Liver (tissue), 9 donors: ENCODE data around the gene INSR. TPM values are rescaled to one million over a fixed set of nuclear protein-coding genes. Genes with fewer than 3 reads are reported as not detected.

Source experiments
- DNase-seq: peaks from one replicate; pipeline ENCODE4 v3.0.0-alpha.2; 2017; ENCODE audit warnings: low spot score
- H3K27ac ChIP-seq, 2 donors: one replicate each; pipeline ENCODE4 v1.7.0; 2013; ENCODE audit warnings: inconsistent platforms in 2 of 2, low read length in 2 of 2, control low read depth in 1 of 2, low read depth in 1 of 2, mild to moderate bottlenecking in 1 of 2
- H3K27me3 ChIP-seq, 4 donors: one replicate each; pipeline versions ENCODE4 v1.6.1 to v1.7.0; 2013; ENCODE audit warnings: low read length in 3 of 4, inconsistent platforms in 1 of 4, mild to moderate bottlenecking in 1 of 4, moderate library complexity in 1 of 4; ENCODE audit not compliant: control insufficient read depth in 4 of 4, insufficient read depth in 4 of 4
- H3K36me3 ChIP-seq, 4 donors: one replicate each; pipeline versions ENCODE4 v1.6.1 to v1.7.0; 2013; ENCODE audit warnings: low read length in 3 of 4, mild to moderate bottlenecking in 3 of 4, low read depth in 1 of 4, moderate library complexity in 1 of 4; ENCODE audit not compliant: control insufficient read depth in 4 of 4, insufficient read depth in 3 of 4
- H3K4me1 ChIP-seq, 4 donors: one replicate each; pipeline versions ENCODE4 v1.6.1 to v1.7.0; 2013; ENCODE audit warnings: low read length in 3 of 4, mild to moderate bottlenecking in 3 of 4, moderate library complexity in 1 of 4; ENCODE audit not compliant: control insufficient read depth in 4 of 4, insufficient read depth in 4 of 4
- H3K4me3 ChIP-seq, 3 donors: one replicate each; pipeline versions ENCODE4 v1.6.1 to v1.7.0; 2013; ENCODE audit warnings: low read length in 3 of 3, control low read depth in 1 of 3, low read depth in 1 of 3, mild to moderate bottlenecking in 1 of 3
- H3K9ac ChIP-seq, 2 donors: one replicate each; pipeline ENCODE4 v1.7.0; 2013; ENCODE audit warnings: low read length in 2 of 2, mild to moderate bottlenecking in 2 of 2, moderate library complexity in 2 of 2, control low read depth in 1 of 2, low read depth in 1 of 2
- H3K9me3 ChIP-seq, 4 donors: one replicate each; pipeline versions ENCODE4 v1.6.1 to v1.7.0; 2013; ENCODE audit warnings: low read length in 3 of 4; ENCODE audit not compliant: control insufficient read depth in 4 of 4
- FOXA1 ChIP-seq: IDR thresholded peaks from 2 replicates; pipeline ENCODE4 v1.6.1; 2016; ENCODE audit warnings: antibody characterized with exemption
- FOXA2 ChIP-seq: IDR thresholded peaks from 2 replicates; pipeline ENCODE4 v1.6.1; 2016; ENCODE audit warnings: antibody characterized with exemption
- GABPA ChIP-seq, 2 donors: IDR thresholded peaks in 1 of 2; conservative IDR thresholded peaks in 1 of 2; 2 replicates each; pipeline ENCODE4 v1.6.1; 2016; ENCODE audit warnings: antibody characterized with exemption in 2 of 2, mild to moderate bottlenecking in 1 of 2, moderate library complexity in 1 of 2
- HNF4A ChIP-seq, 2 donors: conservative IDR thresholded peaks; 2 replicates each; pipeline ENCODE4 v1.6.1; 2016; ENCODE audit warnings: antibody characterized with exemption in 2 of 2, mild to moderate bottlenecking in 2 of 2
- JUND ChIP-seq, 2 donors: IDR thresholded peaks; 2 replicates each; pipeline ENCODE4 v1.6.1; 2016; ENCODE audit warnings: antibody characterized with exemption in 2 of 2
- RAD21 ChIP-seq, 2 donors: IDR thresholded peaks; 2 replicates each; pipeline ENCODE4 v1.6.1; 2016; ENCODE audit warnings: antibody characterized with exemption in 2 of 2, mild to moderate bottlenecking in 2 of 2
- RXRA ChIP-seq, 2 donors: IDR thresholded peaks; 2 replicates each; pipeline ENCODE4 v1.6.1; 2017 to 2018; ENCODE audit warnings: antibody characterized with exemption in 2 of 2, mild to moderate bottlenecking in 1 of 2
- SP1 ChIP-seq: IDR thresholded peaks from 2 replicates; pipeline ENCODE4 v1.6.1; 2018; ENCODE audit warnings: antibody characterized with exemption, mild to moderate bottlenecking
- TAF1 ChIP-seq: conservative IDR thresholded peaks from 2 replicates; pipeline ENCODE4 v1.6.1; 2016; ENCODE audit warnings: antibody characterized with exemption, mild to moderate bottlenecking
- YY1 ChIP-seq: IDR thresholded peaks from 2 replicates; pipeline ENCODE4 v1.6.1; 2016; ENCODE audit warnings: antibody characterized with exemption, mild to moderate bottlenecking
- WGBS: extraction: QIAGEN DNeasy Blood & Tissue Kit; methylation state at CpG from one replicate; pipeline ENCODE4 v1.1.7; 2013; 5-methylcytosine and 5-hydroxymethylcytosine counted together
- polyA plus RNA-seq, 2 donors: library from polyadenylated mRNA; stranded (reverse) in 1 of 2; unstranded in 1 of 2; fragments of 200-250 nt in 1 of 2; fragments of >200 nt in 1 of 2; fragmentation: Nextera tagmentation in 1 of 2; extraction: Ambion mirVana in 1 of 2; gene quantifications; one replicate each; pipeline versions ENCODE4 v1.2.1 to v1.2.3, GENCODE V29; 2013 to 2015
- total RNA-seq, 2 donors: library from RNA; depleted of rRNA; stranded (reverse); fragments of >200 nt; gene quantifications; one replicate each; pipeline ENCODE4 v1.2.3, GENCODE V29; 2014
- TF ChIP-seq, protein P1 (sequence below): IDR thresholded peaks from 2 replicates; pipeline ENCODE4 v1.6.1; 2016; ENCODE audit warnings: antibody characterized with exemption
- TF ChIP-seq, protein P2 (sequence below): fragments of 150-350 bp; IDR thresholded peaks from 2 replicates; pipeline ENCODE4 v1.5.1; 2017; ENCODE audit warnings: improper control_type of control experiment, low read depth, low read length; ENCODE audit not compliant: missing input control
- TF ChIP-seq, protein P3 (sequence below): IDR thresholded peaks from 2 replicates; pipeline ENCODE4 v1.6.1; 2016; ENCODE audit warnings: antibody characterized with exemption
- TF ChIP-seq, protein P4 (sequence below): IDR thresholded peaks from 2 replicates; pipeline ENCODE4 v1.6.1; 2016; ENCODE audit warnings: antibody characterized with exemption, mild to moderate bottlenecking
- TF ChIP-seq, protein P5 (sequence below): IDR thresholded peaks from 2 replicates; pipeline ENCODE4 v1.6.1; 2016; ENCODE audit warnings: antibody characterized with exemption
- donor health status: healthy.
- donor health status: healthy.
- donor health status: healthy.
- donor health status: healthy.
- donor health status: healthy.

Gene INSR
- total and polyA plus RNA-seq, 4 donors = 16.5 to 97.5 (median 50.8) TPM

DNA sequence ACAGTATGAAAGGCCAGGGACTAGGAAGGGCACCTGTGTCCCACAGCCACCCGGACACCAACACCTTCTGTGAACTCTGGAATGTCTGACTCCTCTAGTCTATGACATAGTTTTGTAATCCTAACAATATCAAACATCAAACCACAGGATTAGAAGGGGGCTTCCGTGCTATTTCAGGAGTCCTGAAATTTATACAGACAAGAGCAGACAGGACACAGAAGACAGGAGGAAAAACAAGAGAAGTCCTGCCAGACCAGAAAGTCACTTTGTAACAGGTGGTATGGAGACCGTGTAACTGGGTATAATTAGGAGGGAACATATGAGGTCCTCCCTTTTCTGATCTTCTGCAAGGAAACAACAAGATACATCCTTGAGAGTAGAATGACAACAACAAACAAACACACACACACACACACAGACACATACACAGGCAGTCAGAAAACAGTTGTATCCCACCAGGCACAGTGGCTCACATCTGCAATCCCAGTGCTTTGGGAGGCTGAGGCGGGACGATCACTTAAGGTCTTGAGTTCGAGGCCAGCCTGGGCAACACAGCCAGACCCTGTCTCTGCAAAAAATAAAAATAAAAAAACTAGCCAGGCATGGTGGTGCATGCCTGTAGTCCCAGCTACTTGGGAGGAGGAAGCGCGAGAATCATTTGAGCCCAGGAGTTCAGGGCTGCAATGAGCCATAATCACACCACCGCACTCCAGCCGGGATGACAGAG lies 13.1 kb downstream of the INSR start:
- Histone ChIP-seq H3K27ac (no peak overlapping the region), H3K27me3 (no peaks in the 10 kb centered on the region)
- WGBS = 86% methylated on average over 10 of the region's 10 CpGs

More for the DNA sequence above, 13.1 kb downstream of the INSR start:
- H3K9me3 ChIP-seq = no peaks in the 10 kb centered on the region
- H3K36me3 ChIP-seq = peaks cover 0 to 5% (median 0%) of the 10 kb centered on the region in 4 donors
- H3K4me1 ChIP-seq = peaks cover 0 to 2% (median 0%) of the 10 kb centered on the region in 4 donors
- H3K4me3 ChIP-seq = no peak overlapping the region
- H3K9ac ChIP-seq = no peak overlapping the region
- TF ChIP-seq, protein P1, sequence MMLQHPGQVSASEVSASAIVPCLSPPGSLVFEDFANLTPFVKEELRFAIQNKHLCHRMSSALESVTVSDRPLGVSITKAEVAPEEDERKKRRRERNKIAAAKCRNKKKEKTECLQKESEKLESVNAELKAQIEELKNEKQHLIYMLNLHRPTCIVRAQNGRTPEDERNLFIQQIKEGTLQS = no peak
- TF ChIP-seq RXRA (IDR thresholded peaks at IDR 0.05) (no peak), SP1 (no peak), RAD21 (IDR thresholded peaks at IDR 0.05) (no peak), JUND (IDR thresholded peaks at IDR 0.05) (no peak), GABPA (IDR thresholded peaks at IDR 0.05 in 1 of 2, conservative IDR thresholded peaks at IDR 0.05 in 1 of 2) (no peak), HNF4A (conservative IDR thresholded peaks at IDR 0.05) (no peak), YY1 (no peak), FOXA2 (no peak), TAF1 (no peak), FOXA1 (no peak)
- TF ChIP-seq, protein P2, sequence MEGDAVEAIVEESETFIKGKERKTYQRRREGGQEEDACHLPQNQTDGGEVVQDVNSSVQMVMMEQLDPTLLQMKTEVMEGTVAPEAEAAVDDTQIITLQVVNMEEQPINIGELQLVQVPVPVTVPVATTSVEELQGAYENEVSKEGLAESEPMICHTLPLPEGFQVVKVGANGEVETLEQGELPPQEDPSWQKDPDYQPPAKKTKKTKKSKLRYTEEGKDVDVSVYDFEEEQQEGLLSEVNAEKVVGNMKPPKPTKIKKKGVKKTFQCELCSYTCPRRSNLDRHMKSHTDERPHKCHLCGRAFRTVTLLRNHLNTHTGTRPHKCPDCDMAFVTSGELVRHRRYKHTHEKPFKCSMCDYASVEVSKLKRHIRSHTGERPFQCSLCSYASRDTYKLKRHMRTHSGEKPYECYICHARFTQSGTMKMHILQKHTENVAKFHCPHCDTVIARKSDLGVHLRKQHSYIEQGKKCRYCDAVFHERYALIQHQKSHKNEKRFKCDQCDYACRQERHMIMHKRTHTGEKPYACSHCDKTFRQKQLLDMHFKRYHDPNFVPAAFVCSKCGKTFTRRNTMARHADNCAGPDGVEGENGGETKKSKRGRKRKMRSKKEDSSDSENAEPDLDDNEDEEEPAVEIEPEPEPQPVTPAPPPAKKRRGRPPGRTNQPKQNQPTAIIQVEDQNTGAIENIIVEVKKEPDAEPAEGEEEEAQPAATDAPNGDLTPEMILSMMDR = no peak
- TF ChIP-seq, protein P3, sequence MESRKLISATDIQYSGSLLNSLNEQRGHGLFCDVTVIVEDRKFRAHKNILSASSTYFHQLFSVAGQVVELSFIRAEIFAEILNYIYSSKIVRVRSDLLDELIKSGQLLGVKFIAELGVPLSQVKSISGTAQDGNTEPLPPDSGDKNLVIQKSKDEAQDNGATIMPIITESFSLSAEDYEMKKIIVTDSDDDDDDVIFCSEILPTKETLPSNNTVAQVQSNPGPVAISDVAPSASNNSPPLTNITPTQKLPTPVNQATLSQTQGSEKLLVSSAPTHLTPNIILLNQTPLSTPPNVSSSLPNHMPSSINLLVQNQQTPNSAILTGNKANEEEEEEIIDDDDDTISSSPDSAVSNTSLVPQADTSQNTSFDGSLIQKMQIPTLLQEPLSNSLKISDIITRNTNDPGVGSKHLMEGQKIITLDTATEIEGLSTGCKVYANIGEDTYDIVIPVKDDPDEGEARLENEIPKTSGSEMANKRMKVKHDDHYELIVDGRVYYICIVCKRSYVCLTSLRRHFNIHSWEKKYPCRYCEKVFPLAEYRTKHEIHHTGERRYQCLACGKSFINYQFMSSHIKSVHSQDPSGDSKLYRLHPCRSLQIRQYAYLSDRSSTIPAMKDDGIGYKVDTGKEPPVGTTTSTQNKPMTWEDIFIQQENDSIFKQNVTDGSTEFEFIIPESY = no peak
- TF ChIP-seq, protein P4, sequence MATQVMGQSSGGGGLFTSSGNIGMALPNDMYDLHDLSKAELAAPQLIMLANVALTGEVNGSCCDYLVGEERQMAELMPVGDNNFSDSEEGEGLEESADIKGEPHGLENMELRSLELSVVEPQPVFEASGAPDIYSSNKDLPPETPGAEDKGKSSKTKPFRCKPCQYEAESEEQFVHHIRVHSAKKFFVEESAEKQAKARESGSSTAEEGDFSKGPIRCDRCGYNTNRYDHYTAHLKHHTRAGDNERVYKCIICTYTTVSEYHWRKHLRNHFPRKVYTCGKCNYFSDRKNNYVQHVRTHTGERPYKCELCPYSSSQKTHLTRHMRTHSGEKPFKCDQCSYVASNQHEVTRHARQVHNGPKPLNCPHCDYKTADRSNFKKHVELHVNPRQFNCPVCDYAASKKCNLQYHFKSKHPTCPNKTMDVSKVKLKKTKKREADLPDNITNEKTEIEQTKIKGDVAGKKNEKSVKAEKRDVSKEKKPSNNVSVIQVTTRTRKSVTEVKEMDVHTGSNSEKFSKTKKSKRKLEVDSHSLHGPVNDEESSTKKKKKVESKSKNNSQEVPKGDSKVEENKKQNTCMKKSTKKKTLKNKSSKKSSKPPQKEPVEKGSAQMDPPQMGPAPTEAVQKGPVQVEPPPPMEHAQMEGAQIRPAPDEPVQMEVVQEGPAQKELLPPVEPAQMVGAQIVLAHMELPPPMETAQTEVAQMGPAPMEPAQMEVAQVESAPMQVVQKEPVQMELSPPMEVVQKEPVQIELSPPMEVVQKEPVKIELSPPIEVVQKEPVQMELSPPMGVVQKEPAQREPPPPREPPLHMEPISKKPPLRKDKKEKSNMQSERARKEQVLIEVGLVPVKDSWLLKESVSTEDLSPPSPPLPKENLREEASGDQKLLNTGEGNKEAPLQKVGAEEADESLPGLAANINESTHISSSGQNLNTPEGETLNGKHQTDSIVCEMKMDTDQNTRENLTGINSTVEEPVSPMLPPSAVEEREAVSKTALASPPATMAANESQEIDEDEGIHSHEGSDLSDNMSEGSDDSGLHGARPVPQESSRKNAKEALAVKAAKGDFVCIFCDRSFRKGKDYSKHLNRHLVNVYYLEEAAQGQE = no peak
- TF ChIP-seq, protein P5, sequence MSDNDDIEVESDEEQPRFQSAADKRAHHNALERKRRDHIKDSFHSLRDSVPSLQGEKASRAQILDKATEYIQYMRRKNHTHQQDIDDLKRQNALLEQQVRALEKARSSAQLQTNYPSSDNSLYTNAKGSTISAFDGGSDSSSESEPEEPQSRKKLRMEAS = no peak
- DNase-seq = no peak
